ENCODE measurements around the gene NDUFAF7.
"Not testable (repeated sequence)": the region's sequence is repeated elsewhere in the genome, so short reads cannot be mapped to it uniquely, and the experiment has no call there.

The NDUFAF7 gene

DNA sequence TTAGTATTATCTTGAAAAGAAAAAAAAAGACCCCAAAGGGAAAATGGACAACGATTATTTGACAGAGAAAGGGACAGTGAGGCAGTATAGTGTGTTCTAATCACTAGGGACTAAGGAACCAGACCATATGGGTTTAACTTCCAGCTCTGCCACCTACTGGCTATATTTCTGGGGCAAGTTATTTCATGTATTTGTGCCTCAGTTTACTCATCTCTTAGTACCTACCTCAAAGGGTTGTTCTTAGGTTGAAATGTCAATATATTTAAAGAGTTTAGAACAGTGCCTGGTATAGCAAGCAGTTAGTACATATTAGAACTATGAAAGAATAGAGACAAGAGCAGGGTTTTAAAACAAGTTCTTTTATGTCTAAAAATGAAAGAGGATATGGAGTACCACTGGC, 50.5 kb downstream of the NDUFAF7 start:
- DNase-seq (ENCODE audit: low read depth, low spot score): no peak

DNA sequence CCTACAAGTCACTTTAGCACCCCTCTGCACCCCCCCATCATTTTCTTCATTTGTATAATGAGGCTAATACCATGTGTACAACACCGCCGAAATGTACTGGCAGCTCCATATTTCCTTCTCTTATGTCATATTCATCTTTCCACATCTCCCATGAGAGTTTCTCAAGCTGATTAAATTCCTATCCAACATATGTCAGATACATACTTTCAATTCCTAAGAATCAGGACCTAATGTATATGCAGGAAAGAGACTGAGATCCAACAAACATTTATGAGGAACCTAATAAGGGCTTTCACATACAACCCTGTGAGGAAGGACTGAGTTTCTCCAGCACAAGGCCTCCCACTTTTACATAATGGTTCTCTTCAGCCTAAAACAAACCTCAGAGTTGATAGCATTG, 51.3 kb downstream of the NDUFAF7 start:
- DNase-seq (ENCODE audit: low read depth, low spot score): peak; percentile 5

DNA sequence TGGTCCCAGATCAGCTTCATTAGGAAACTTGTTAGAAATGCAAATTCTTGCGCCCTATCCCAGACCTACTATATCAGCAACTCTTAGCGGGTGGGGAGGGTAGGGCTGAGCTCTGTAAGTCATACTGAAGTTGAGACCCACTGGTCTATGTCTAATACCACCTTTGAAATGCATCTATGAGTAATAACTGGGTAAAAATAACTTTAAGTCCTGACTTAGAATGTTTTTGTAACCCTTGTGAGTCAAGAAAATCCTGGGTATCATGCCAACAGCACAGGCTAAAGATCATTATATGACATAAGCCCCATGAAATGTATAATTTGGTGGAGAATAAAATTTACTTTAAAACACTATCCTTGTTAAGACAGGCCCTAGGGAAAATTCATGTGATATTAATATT, 51.7 kb downstream of the NDUFAF7 start:
- DNase-seq (ENCODE audit: low read depth, low spot score): peak; percentile 82

DNA sequence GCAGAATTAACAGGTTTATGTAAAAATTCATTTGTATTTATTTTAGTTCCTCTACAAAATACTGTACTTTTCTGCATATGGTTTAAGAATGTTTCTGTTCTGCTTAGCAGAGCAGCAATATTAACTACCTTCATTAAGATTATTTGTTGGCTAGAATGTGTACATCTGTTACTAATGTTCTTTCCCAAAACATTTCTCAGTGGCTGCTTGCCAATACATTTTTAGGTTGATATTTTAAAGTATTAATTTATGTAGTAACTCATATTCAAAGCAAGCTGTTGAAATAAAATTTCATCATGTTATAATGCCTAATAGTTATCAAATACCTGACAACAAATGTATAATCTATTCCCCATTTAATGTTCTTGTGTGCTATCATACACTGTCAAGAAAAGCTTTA, 52.9 kb downstream of the NDUFAF7 start:
- DNase-seq (ENCODE audit: low read depth, low spot score): no peak

DNA sequence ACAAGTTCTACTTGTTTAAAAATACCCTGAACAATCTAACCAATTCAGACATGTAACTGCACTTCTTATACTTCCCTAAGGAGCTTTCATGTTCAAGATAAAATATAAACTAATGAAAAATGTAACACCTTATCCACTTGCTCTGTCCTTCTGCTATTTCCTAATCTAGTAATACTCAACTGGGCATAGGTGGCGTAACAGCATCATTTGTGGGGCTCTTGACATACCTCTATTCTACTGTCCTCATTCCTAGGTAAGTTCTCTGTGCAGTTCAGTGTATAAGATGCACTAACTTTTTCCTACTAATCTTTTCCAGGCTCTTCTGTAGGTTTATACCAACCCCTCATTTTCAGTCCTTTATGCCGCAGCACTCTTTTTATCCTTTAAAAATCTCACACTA, 56.5 kb downstream of the NDUFAF7 start:
- no peak for DNase-seq (ENCODE audit: low read depth, low spot score)

DNA sequence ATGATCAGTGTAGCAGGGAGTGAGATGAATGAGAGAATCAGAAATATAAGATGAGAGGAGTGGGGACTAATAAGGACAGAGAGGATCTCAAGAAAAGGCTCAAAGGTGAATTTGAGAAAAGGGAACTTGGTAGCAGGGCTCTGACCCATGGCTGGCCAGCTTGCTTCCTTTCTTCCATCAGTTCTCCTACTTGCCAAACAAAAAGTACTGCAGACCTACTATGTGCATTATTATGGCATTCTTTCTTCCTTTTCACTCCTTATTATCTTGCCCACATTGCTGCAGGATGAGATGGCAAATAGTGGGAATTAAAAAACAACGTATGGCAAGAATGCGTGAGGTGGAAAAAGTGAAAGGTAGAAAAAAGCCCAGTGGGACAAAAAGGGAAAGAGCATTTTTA, 60.2 kb downstream of the NDUFAF7 start:
- DNase-seq (ENCODE audit: low read depth, low spot score): no peak

DNA sequence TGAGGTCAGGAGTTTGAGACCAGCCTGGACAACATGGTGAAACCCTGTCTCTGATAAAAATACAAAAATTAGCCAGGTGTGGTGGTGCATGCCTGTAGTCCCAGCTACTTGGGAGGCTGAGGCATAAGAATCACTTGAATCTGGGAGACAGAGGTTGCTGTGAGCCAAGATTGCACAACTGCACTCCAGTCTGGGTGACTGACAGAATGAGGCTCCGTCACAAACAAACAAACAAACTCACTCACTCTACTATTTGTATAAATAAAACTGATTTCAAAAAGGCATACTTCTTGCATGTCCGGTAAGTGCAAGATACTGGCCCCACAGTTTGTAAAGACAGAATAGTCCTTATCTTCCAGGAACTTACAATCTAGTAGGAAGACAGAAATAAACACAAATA, 63.4 kb downstream of the NDUFAF7 start:
- DNase-seq (ENCODE audit: low read depth, low spot score): not testable (repeated sequence)

DNA sequence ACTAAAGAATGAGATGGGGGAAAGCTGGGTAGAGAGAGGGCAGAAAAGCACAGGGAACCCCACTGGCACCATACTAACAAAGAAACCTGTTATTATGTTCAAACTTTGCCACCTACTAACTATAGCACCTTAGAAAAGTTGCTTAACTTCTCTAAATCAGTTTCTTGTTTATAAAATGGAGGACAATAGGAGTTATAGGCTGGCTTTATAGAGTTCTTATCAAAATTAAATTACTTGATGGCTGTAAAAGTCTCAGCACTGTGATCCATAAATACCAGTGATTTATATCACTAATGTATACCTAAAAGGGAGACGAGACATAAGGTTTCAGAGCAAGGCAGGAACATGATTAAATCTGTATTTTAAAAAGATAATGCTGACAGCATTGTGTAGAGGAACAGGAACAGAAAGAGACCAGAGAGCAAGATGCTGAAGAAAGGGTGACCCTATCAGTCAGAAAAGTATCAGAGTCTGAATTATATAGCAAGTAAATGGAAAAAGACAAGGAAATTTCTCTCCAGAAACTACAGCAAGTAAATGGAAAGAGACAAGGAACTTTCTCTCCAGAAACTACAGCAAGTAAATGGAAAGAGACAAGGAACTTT, 64.1 kb downstream of the NDUFAF7 start:
- no peak for DNase-seq (ENCODE audit: low read depth, low spot score)

DNA sequence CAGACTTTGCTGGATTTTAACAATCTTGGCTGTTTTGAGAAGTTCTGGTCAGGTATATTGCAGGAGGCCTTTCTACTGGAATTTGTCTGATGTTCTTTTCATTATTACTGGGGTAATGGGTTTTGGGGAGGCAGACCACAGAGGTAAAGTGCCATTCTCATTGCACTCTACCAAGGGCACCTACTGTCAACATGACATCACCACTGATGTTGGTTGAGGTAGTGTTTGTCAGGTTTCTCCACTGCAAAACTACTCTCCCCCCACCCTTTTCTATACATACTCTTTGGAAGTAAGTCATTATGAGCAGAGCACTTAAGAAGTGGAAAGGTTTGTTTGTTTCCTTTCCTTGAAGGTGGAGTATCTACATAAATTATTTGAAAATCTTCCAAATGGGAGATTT, 66.2 kb downstream of the NDUFAF7 start:
- DNase-seq (ENCODE audit: low read depth, low spot score): no peak
